HL-60 (cell line): ENCODE measurements around the gene AK9.

Experiments used
- DNase-seq, 2 experiments: peaks; one replicate each; pipeline ENCODE4 v3.0.0-alpha.2; 2010 to 2020; ENCODE audit warnings: low read depth in 1 of 2, low spot score in 1 of 2
- H3K27ac ChIP-seq: fragments of 250-450 bp; sonication (Bioruptor Pico); replicated peaks from 2 replicates; pipeline ENCODE4 v1.5.1; 2020; ENCODE audit warnings: mild to moderate bottlenecking, moderate library complexity
- H3K27me3 ChIP-seq: fragments of 250-450 bp; sonication (Bioruptor Pico); 2 replicates; pipeline ENCODE4 v1.5.1; 2021; ENCODE audit warnings: mild to moderate bottlenecking, moderate library complexity; ENCODE audit not compliant: insufficient read depth, poor library complexity, severe bottlenecking
- H3K4me3 ChIP-seq: replicated peaks from 2 replicates; pipeline ENCODE4 v1.5.1; 2011; ENCODE audit warnings: mild to moderate bottlenecking, control low read depth, low read length; ENCODE audit not compliant: insufficient read depth
- CTCF ChIP-seq: IDR thresholded peaks from one replicate; pipeline ENCODE4 v1.5.1; 2011; ENCODE audit warnings: low read length, control low read depth, inconsistent platforms; ENCODE audit not compliant: insufficient read depth
- GABPA ChIP-seq: IDR thresholded peaks from 2 replicates; pipeline ENCODE4 v1.6.1; 2012; ENCODE audit warnings: low read depth
- POLR2AphosphoS5 ChIP-seq: IDR thresholded peaks from 2 replicates; pipeline ENCODE4 v1.6.1; 2012; ENCODE audit warnings: low read depth
- REST ChIP-seq: IDR thresholded peaks from 2 replicates; pipeline ENCODE4 v1.6.1; 2012; ENCODE audit warnings: low read depth; ENCODE audit not compliant: insufficient replicate concordance
- SPI1 ChIP-seq: IDR thresholded peaks from 2 replicates; pipeline ENCODE4 v1.6.1; 2012; ENCODE audit warnings: low read depth, mild to moderate bottlenecking, borderline replicate concordance
- long read RNA-seq: library from polyadenylated mRNA; unstranded; transcript quantifications from one replicate; pipeline ENCODE4 v2.0.0, GENCODE V29; 2020

The AK9 gene
- long read RNA-seq, partial matches to known transcripts: 5 of 7 reads
- long read RNA-seq, other reads (novel, unspliced or antisense): 2 of 7 reads

- H3K27ac ChIP-seq: peak within 1 kb of the TSS; percentile 76
- H3K27me3 ChIP-seq: no peaks in the 10 kb centered on the region
- DNase-seq: peak; percentile 85 to 96
- peak within 1 kb of the TSS; percentile 98 for H3K4me3 ChIP-seq
- TF ChIP-seq REST: no peak
- TF ChIP-seq POLR2AphosphoS5: peak; percentile 49; the same call in 1 of the 2 replicates
- TF ChIP-seq GABPA: no peak
- peak; percentile 65; the same call in 1 of the 2 replicates for TF ChIP-seq SPI1
- TF ChIP-seq CTCF: no peak
Measured at GRCh38 chr6:109690737-109691621, at the start of gene AK9, which contains the start of gene FIG4. AK9 (minus strand) TSS chr6:109691202; CDS start chr6:109675745, 15,457 bp downstream. FIG4 (plus strand) TSS chr6:109691296; CDS start chr6:109691436, 140 bp downstream.

- DNase-seq: peak; percentile 38 to 63
- TF ChIP-seq SPI1 (peak; percentile 71), CTCF (no peak)
- Histone ChIP-seq H3K27me3 (no peaks in the 10 kb centered on the region), H3K27ac (peak overlapping the region; percentile 33), H3K4me3 (no peak overlapping the region)
Measured at GRCh38 chr6:109740787-109741186, 49.8 kb upstream of the AK9 start.

- no peaks in the 10 kb centered on the region for H3K27me3 ChIP-seq
- H3K4me3 ChIP-seq: no peak overlapping the region
- TF ChIP-seq CTCF (no peak), POLR2AphosphoS5 (no peak), GABPA (no peak), SPI1 (no peak), REST (no peak)
- no peak for DNase-seq
- H3K27ac ChIP-seq: no peak overlapping the region
Measured at GRCh38 chr6:109739686-109740085, 48.7 kb upstream of the AK9 start.
